H1 (cell line): Measurements from ENCODE around the gene NMRK1. TPM values are rescaled to one million over a fixed set of nuclear protein-coding genes. Genes with fewer than 3 reads are reported as not detected.

Experiments
- CTCF ChIA-PET: fragments of 300-600 bp; sonication (Branson Sonifier 250); formaldehyde crosslinking; loops from one replicate; lab custom pipeline; 2021; ENCODE audit not compliant: partially characterized antibody; lab: Charles Lee
- POLR2A ChIA-PET: fragments of 300-600 bp; sonication (Branson Sonifier 250); formaldehyde crosslinking; loops from one replicate; lab custom pipeline; 2021; ENCODE audit warnings: inconsistent platforms; ENCODE audit not compliant: partially characterized antibody; lab: Charles Lee
- DNase-seq, 2 experiments: peaks; one replicate each; pipeline versions ENCODE4 v3.0.0 to v3.0.0-alpha.2; 2010 to 2022; ENCODE audit warnings: low spot score in 2 of 2, low read depth in 1 of 2, mixed read lengths in 1 of 2
- FAIRE-seq: peaks from 2 replicates; lab custom pipeline; 2011; peaks lifted over from hg19 to GRCh38; lab: Jason Lieb, UNC
- H2AFZ ChIP-seq: 2 replicates; pipeline ENCODE4 v1.8.1; 2012; ENCODE audit warnings: low read length, inconsistent platforms
- H2AK5ac ChIP-seq: 2 replicates; pipeline ENCODE4 v1.6.1; 2013; ENCODE audit warnings: low read depth, low read length
- H2BK120ac ChIP-seq: replicated peaks from 2 replicates; pipeline ENCODE3; 2013; ENCODE audit warnings: low read depth, low read length, inconsistent platforms
- H2BK12ac ChIP-seq: 2 replicates; pipeline ENCODE4 v1.6.1; 2013; ENCODE audit warnings: low read depth, low read length
- H2BK15ac ChIP-seq: 2 replicates; pipeline ENCODE4 v1.6.1; 2013; ENCODE audit warnings: low read length
- H2BK20ac ChIP-seq: 2 replicates; pipeline ENCODE4 v1.6.1; 2013; ENCODE audit warnings: low read length
- H2BK5ac ChIP-seq: 2 replicates; pipeline ENCODE4 v1.6.1; 2013; ENCODE audit warnings: low read depth, low read length
- H3K14ac ChIP-seq: 2 replicates; pipeline ENCODE4 v1.6.1; 2013; ENCODE audit warnings: inconsistent platforms; ENCODE audit not compliant: insufficient read length
- H3K18ac ChIP-seq: 2 replicates; pipeline ENCODE4 v1.6.1; 2013; ENCODE audit warnings: low read length; ENCODE audit errors: extremely low read depth
- H3K23ac ChIP-seq: 2 replicates; pipeline ENCODE4 v1.6.1; 2013; ENCODE audit warnings: inconsistent platforms; ENCODE audit not compliant: insufficient read length
- H3K23me2 ChIP-seq: 2 replicates; pipeline ENCODE4 v1.6.1; 2013; ENCODE audit warnings: low read depth, low read length
- H3K27ac ChIP-seq: 2 replicates; pipeline ENCODE4 v1.6.1; 2011; ENCODE audit warnings: low read depth, low read length, inconsistent platforms
- H3K27me3 ChIP-seq, 4 experiments: replicated peaks in 1 of 4; 1 replicate in 1 of 4; 2 replicates in 3 of 4; pipeline versions ENCODE4 v1.6.1 to v1.8.1; 2011 to 2013; ENCODE audit warnings: low read length in 3 of 4, mild to moderate bottlenecking in 3 of 4, inconsistent platforms in 2 of 4, mixed read lengths in 2 of 4, moderate library complexity in 1 of 4; ENCODE audit not compliant: control insufficient read depth in 3 of 4, insufficient read depth in 3 of 4; ENCODE audit errors: extremely low read depth in 1 of 4
- H3K36me3 ChIP-seq, 4 experiments: 2 replicates each; pipeline versions ENCODE4 v1.6.1 to v1.8.1; 2011 to 2013; ENCODE audit warnings: mild to moderate bottlenecking in 4 of 4, low read length in 3 of 4, moderate library complexity in 2 of 4, control low read depth in 1 of 4, inconsistent platforms in 1 of 4; ENCODE audit not compliant: insufficient read depth in 4 of 4, control insufficient read depth in 2 of 4
- H3K4ac ChIP-seq: replicated peaks from 2 replicates; pipeline ENCODE3; 2013; ENCODE audit warnings: low read length, low read depth, mixed read lengths, inconsistent platforms; ENCODE audit not compliant: insufficient read length
- H3K4me1 ChIP-seq, 4 experiments: replicated peaks in 1 of 4; 1 replicate in 1 of 4; 2 replicates in 3 of 4; pipeline versions ENCODE4 v1.6.1 to v1.8.1; 2011 to 2013; ENCODE audit warnings: low read length in 3 of 4, inconsistent platforms in 2 of 4, mixed read lengths in 1 of 4; ENCODE audit not compliant: insufficient read depth in 4 of 4, control insufficient read depth in 3 of 4
- H3K4me2 ChIP-seq, 2 experiments: 2 replicates each; pipeline versions ENCODE4 v1.6.1 to v1.8.1; 2011 to 2013; ENCODE audit warnings: low read depth in 2 of 2, low read length in 2 of 2, control low read depth in 1 of 2, inconsistent platforms in 1 of 2, mild to moderate bottlenecking in 1 of 2; ENCODE audit not compliant: insufficient read depth in 1 of 2
- H3K4me3 ChIP-seq, 4 experiments: fragments of 200-600, 300-600 bp in 1 of 4; sonication (generic), shearing (Covaris generic), sonication (Bioruptor Twin) in 1 of 4; 2 replicates each; pipeline versions ENCODE4 v1.5.1 to v1.8.1; 2011 to 2016; ENCODE audit warnings: low read length in 4 of 4, low read depth in 3 of 4, control low read depth in 2 of 4, inconsistent platforms in 2 of 4, mild to moderate bottlenecking in 2 of 4, mixed read lengths in 1 of 4, moderate library complexity in 1 of 4; ENCODE audit not compliant: insufficient read depth in 2 of 4; ENCODE audit errors: extremely low read depth in 1 of 4
- H3K56ac ChIP-seq: replicated peaks from 2 replicates; pipeline ENCODE3; 2013; ENCODE audit warnings: low read depth, mild to moderate bottlenecking, mixed read lengths, low read length, inconsistent platforms; ENCODE audit not compliant: insufficient read length
- H3K79me1 ChIP-seq: 2 replicates; pipeline ENCODE4 v1.6.1; 2013; ENCODE audit warnings: low read depth, low read length, control low read depth
- H3K79me2 ChIP-seq, 2 experiments: 2 replicates each; pipeline versions ENCODE4 v1.6.1 to v1.8.1; 2012 to 2013; ENCODE audit warnings: low read length in 2 of 2, mild to moderate bottlenecking in 2 of 2, inconsistent platforms in 1 of 2; ENCODE audit not compliant: insufficient read depth in 2 of 2, control insufficient read depth in 1 of 2
- H3K9ac ChIP-seq, 4 experiments: replicated peaks in 1 of 4; 1 replicate in 1 of 4; 2 replicates in 3 of 4; pipeline versions ENCODE4 v1.6.1 to v1.8.1; 2011 to 2013; ENCODE audit warnings: low read depth in 3 of 4, low read length in 3 of 4, control low read depth in 2 of 4, mild to moderate bottlenecking in 2 of 4, moderate library complexity in 2 of 4, inconsistent platforms in 1 of 4; ENCODE audit errors: extremely low read depth in 1 of 4
- H3K9me3 ChIP-seq, 2 experiments: 2 replicates each; pipeline versions ENCODE4 v1.6.1 to v1.8.1; 2012 to 2013; ENCODE audit warnings: mild to moderate bottlenecking in 2 of 2, moderate library complexity in 2 of 2, control low read depth in 1 of 2, inconsistent platforms in 1 of 2, low read depth in 1 of 2, low read length in 1 of 2, mixed read lengths in 1 of 2; ENCODE audit not compliant: insufficient read depth in 2 of 2
- H4K20me1 ChIP-seq, 2 experiments: replicated peaks in 1 of 2; 2 replicates each; pipeline versions ENCODE3 to v1.8.1; 2011 to 2013; ENCODE audit warnings: inconsistent platforms in 2 of 2, low read length in 2 of 2, mild to moderate bottlenecking in 1 of 2; ENCODE audit not compliant: insufficient read depth in 2 of 2, control insufficient read depth in 1 of 2
- H4K5ac ChIP-seq: 2 replicates; pipeline ENCODE4 v1.6.1; 2013; ENCODE audit warnings: low read length, low read depth, mixed read lengths, inconsistent platforms; ENCODE audit not compliant: insufficient read length
- H4K8ac ChIP-seq: 2 replicates; pipeline ENCODE4 v1.8.0; 2013; ENCODE audit warnings: mild to moderate bottlenecking, moderate library complexity, low read length, inconsistent platforms; ENCODE audit not compliant: insufficient read depth; ENCODE audit errors: extremely low read depth
- H4K91ac ChIP-seq: replicated peaks from 2 replicates; pipeline ENCODE3; 2013; ENCODE audit warnings: low read length, mixed read lengths, inconsistent platforms; ENCODE audit not compliant: insufficient read length
- CBX5 ChIP-seq: fragments of 300-800, 300-1000 bp; sonication (generic); IDR thresholded peaks from 2 replicates; pipeline ENCODE4 v1.7.1; 2016; ENCODE audit warnings: antibody characterized with exemption, low read length, low read depth
- CEBPB ChIP-seq: IDR thresholded peaks from 2 replicates; pipeline ENCODE4 v1.6.1; 2012; ENCODE audit warnings: low read depth, low read length
- HDAC2 ChIP-seq, 2 experiments: fragments of 300-600 bp in 1 of 2; sonication (generic) in 1 of 2; IDR thresholded peaks; 2 replicates each; pipeline ENCODE4 v1.6.1; 2011 to 2012; ENCODE audit warnings: low read depth in 2 of 2, low read length in 2 of 2, mild to moderate bottlenecking in 2 of 2, moderate library complexity in 2 of 2, borderline replicate concordance in 1 of 2, inconsistent platforms in 1 of 2
- NANOG ChIP-seq: IDR thresholded peaks from 2 replicates; pipeline ENCODE4 v1.6.1; 2011; ENCODE audit warnings: low read length, low read depth, mild to moderate bottlenecking, inconsistent platforms; ENCODE audit not compliant: insufficient read depth, poor library complexity, severe bottlenecking
- POU5F1 ChIP-seq: IDR thresholded peaks from 2 replicates; pipeline ENCODE4 v1.6.1; 2011; ENCODE audit warnings: low read depth, mild to moderate bottlenecking, low read length, moderate library complexity
- SIN3A ChIP-seq, 2 experiments: IDR thresholded peaks in 1 of 2; conservative IDR thresholded peaks in 1 of 2; 2 replicates each; pipeline ENCODE4 v1.6.1; 2011 to 2012; ENCODE audit warnings: low read length in 2 of 2, improper control_type of control experiment in 1 of 2, low read depth in 1 of 2, mild to moderate bottlenecking in 1 of 2
- polyA plus RNA-seq, 7 experiments: library from polyadenylated mRNA; depleted of rRNA in 3 of 7; stranded (reverse) in 5 of 7; unstranded in 2 of 7; fragments of >200 nt in 5 of 7; fragments of 200-250 nt in 2 of 7; gene quantifications; 1 replicate in 5 of 7; 2 replicates in 1 of 7; 4 replicates in 1 of 7; pipeline versions ENCODE4 v1.2.1 to v1.2.3, GENCODE V29; 2011 to 2013; ENCODE audit warnings: missing spikeins in 2 of 7, mixed read lengths in 2 of 7
- total RNA-seq: library from RNA; stranded (reverse); fragmentation: NEBNext Ultra II Directional; extraction: Animal tissue kit (Norgen Biotek cat#: 25700); gene quantifications from 2 replicates; pipeline ENCODE4 v1.2.1, GENCODE V29; 2021
- TF ChIP-seq, protein P1 (sequence below): IDR thresholded peaks from 2 replicates; pipeline ENCODE4 v1.6.1; 2011; ENCODE audit warnings: low read length, improper control_type of control experiment

The NMRK1 gene
- total and polyA plus RNA-seq, 2 of the 8 experiments (the other 6 are each of a cell fraction or from before 2014, with no cell fraction given) = 5.8 to 8.1 TPM

DNA sequence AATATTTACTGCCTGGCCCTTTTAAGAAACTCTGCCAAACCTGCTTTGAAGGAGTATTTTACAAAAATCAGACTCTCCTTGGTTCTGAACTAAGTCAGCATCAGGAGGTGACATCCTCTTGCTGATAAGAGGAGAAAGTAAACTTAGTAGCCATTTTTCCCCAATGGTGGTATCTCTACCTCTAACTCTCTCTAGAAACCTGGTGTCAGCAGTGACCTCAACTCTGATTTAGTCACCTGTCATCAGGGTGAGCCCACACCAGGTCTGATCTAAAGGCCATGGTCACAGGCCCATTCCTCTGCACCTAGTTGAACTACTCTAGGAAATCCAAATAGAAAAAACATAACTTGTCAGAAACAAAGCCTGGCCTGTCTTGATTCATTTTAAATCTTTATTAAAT is 64.1 kb downstream of the NMRK1 start:
- no peaks in the 10 kb centered on the region for H4K20me1 ChIP-seq
- H3K4ac ChIP-seq = no peak overlapping the region
- H3K79me2 ChIP-seq = peaks cover 0 to 78% of the 10 kb centered on the region in 2 experiments; a peak in 3 of 4 replicates
- H4K8ac ChIP-seq = no peak overlapping the region
- H3K27ac ChIP-seq = no peak overlapping the region
- H2BK20ac ChIP-seq = no peak overlapping the region
- H2BK120ac ChIP-seq = no peak overlapping the region
- no peak overlapping the region for H3K9ac ChIP-seq
- H2BK5ac ChIP-seq = no peak overlapping the region
- no peak overlapping the region for H2AFZ ChIP-seq
- no peak overlapping the region for H3K4me2 ChIP-seq
- H4K91ac ChIP-seq = no peak overlapping the region
- H2AK5ac ChIP-seq = no peak overlapping the region
- no peak overlapping the region for H3K56ac ChIP-seq
- no peak for FAIRE-seq
- no peak overlapping the region for H3K18ac ChIP-seq
- DNase-seq = no peak
- H4K5ac ChIP-seq = no peak overlapping the region
- ChIA-PET CTCF (interaction anchor here (1.1 to 1.6 kb wide), 3 partner anchors 10 to 246 kb away, joined by 3 to 4 read pairs (median 4); no protein-coding TSS in a partner anchor), POLR2A (interaction anchor here (1.5 kb wide), 1 partner anchor 12 kb away, joined by 6 read pairs; no protein-coding TSS in a partner anchor)
- H3K14ac ChIP-seq = no peak overlapping the region
- H3K36me3 ChIP-seq = no peaks in the 10 kb centered on the region; a peak in 1 of 8 replicates
- H3K4me3 ChIP-seq = no peak overlapping the region
- no peaks in the 10 kb centered on the region for H3K27me3 ChIP-seq
- H3K79me1 ChIP-seq = peaks cover 7% of the 10 kb centered on the region
- H2BK15ac ChIP-seq = no peak overlapping the region
- no peaks in the 10 kb centered on the region for H3K9me3 ChIP-seq
- H2BK12ac ChIP-seq = no peak overlapping the region
- H3K23me2 ChIP-seq = peaks cover 6% of the 10 kb centered on the region
- no peak overlapping the region for H3K23ac ChIP-seq
- H3K4me1 ChIP-seq = peaks cover 0 to 2% (median 0%) of the 10 kb centered on the region in 4 experiments; a peak in 1 of 7 replicates
- TF ChIP-seq, protein P1, sequence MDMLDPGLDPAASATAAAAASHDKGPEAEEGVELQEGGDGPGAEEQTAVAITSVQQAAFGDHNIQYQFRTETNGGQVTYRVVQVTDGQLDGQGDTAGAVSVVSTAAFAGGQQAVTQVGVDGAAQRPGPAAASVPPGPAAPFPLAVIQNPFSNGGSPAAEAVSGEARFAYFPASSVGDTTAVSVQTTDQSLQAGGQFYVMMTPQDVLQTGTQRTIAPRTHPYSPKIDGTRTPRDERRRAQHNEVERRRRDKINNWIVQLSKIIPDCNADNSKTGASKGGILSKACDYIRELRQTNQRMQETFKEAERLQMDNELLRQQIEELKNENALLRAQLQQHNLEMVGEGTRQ = no peak
- TF ChIP-seq NANOG (no peak), SIN3A (conservative IDR thresholded peaks at IDR 0.05 in 1 of 2, IDR thresholded peaks at IDR 0.05 in 1 of 2; ENCODE audit: low read depth in 1 of 2, low read length in 2 of 2) (no peak), CEBPB (no peak), POU5F1 (no peak), HDAC2 (IDR thresholded peaks at IDR 0.05; ENCODE audit: borderline replicate concordance in 1 of 2, low read depth in 2 of 2, low read length in 2 of 2) (no peak), CBX5 (no peak)
